Measurements from ENCODE around the gene LAMB4. TPM values are rescaled to one million over a fixed set of nuclear protein-coding genes. Genes with fewer than 3 reads are reported as not detected.

The LAMB4 gene
- total and polyA plus RNA-seq, 2 donors (not counting 1 experiment from before 2014, with no cell fraction given): not detected

GRCh38 chr7:108170251-108170650 is 40.1 kb upstream of the LAMB4 start:
- no peaks in the 10 kb centered on the region for H3K4me1 ChIP-seq (ENCODE audit: control insufficient read depth in 2 of 2, insufficient read depth in 2 of 2, low read length in 2 of 2)
- H3K4me2 ChIP-seq (replicated peaks; ENCODE audit: low read depth, low read length, poor library complexity, severe bottlenecking): no peak overlapping the region
- H4K20me1 ChIP-seq (ENCODE audit: control insufficient read depth, insufficient read depth, low read length, poor library complexity, severe bottlenecking): no peaks in the 10 kb centered on the region
- peaks cover 23% of the 10 kb centered on the region for H3K27me3 Mint-ChIP-seq
- no CpG with 5 or more reads among the region's 5 CpGs for WGBS (ENCODE audit: insufficient coverage)
- ATAC-seq (ENCODE audit: low read depth) (no peak), DNase-seq (no peak)
- no peak overlapping the region for H3K9ac ChIP-seq (ENCODE audit: low read length)
- H3K9me3 ChIP-seq (ENCODE audit: control extremely low read depth in 1 of 3, control insufficient read depth in 2 of 3, insufficient read depth in 1 of 3, low read length in 2 of 3): no peaks in the 10 kb centered on the region
- no peaks in the 10 kb centered on the region for H3K4me1 Mint-ChIP-seq
- H3K79me2 ChIP-seq (ENCODE audit: control insufficient read depth, insufficient read depth, low read length): no peaks in the 10 kb centered on the region
- H3K36me3 ChIP-seq (replicated peaks in 1 of 2; ENCODE audit: control extremely low read depth in 1 of 2, control insufficient read depth in 1 of 2, extremely low read depth in 1 of 2, insufficient read depth in 2 of 2, low read length in 1 of 2): no peaks in the 10 kb centered on the region
- intact Hi-C loops (cut with micrococcal nuclease): no loop called here
- no peak overlapping the region for H3K27ac Mint-ChIP-seq
- no peak overlapping the region for H3K4me3 Mint-ChIP-seq
- CTCF ChIA-PET: interaction anchor here (1.2 kb wide), 1 partner anchor 9 kb away, joined by 5 read pairs; no protein-coding TSS in a partner anchor
- H3K9me3 Mint-ChIP-seq (ENCODE audit: insufficient read depth): no peaks in the 10 kb centered on the region
- POLR2A ChIA-PET: no interaction called here
- TF ChIP-seq EZH2 (IDR thresholded peaks at IDR 0.05; ENCODE audit: borderline replicate concordance, insufficient read depth, low read depth, low read length, poor library complexity, severe bottlenecking): no peak
- no peak for TF ChIP-seq CTCF (IDR thresholded peaks at IDR 0.05)
- H3K27ac ChIP-seq (ENCODE audit: low read length in 2 of 2): no peak overlapping the region
- no peak overlapping the region for H2AFZ ChIP-seq (ENCODE audit: insufficient read depth, low read depth, low read length, poor library complexity, severe bottlenecking)
- H3K27me3 ChIP-seq (replicated peaks in 1 of 4; ENCODE audit: control extremely low read depth in 1 of 4, control insufficient read depth in 3 of 4, insufficient read depth in 4 of 4, low read length in 3 of 4): peaks cover 0 to 7% (median 1%) of the 10 kb centered on the region in 4 experiments
- H3K4me3 ChIP-seq (ENCODE audit: control extremely low read depth in 1 of 5, extremely low read depth in 1 of 5, insufficient read depth in 1 of 5, low read depth in 2 of 5, low read length in 4 of 5): no peak overlapping the region

- H3K4me1 Mint-ChIP-seq: no peaks in the 10 kb centered on the region
- Histone ChIP-seq H3K4me1 (ENCODE audit: control insufficient read depth in 2 of 2, insufficient read depth in 2 of 2, low read length in 2 of 2) (no peaks in the 10 kb centered on the region), H3K27me3 (replicated peaks in 1 of 4; ENCODE audit: control extremely low read depth in 1 of 4, control insufficient read depth in 3 of 4, insufficient read depth in 4 of 4, low read length in 3 of 4) (no peaks in the 10 kb centered on the region), H3K36me3 (replicated peaks in 1 of 2; ENCODE audit: control extremely low read depth in 1 of 2, control insufficient read depth in 1 of 2, extremely low read depth in 1 of 2, insufficient read depth in 2 of 2, low read length in 1 of 2) (no peaks in the 10 kb centered on the region), H4K20me1 (ENCODE audit: control insufficient read depth, insufficient read depth, low read length, poor library complexity, severe bottlenecking) (no peaks in the 10 kb centered on the region), H3K4me2 (replicated peaks; ENCODE audit: low read depth, low read length, poor library complexity, severe bottlenecking) (no peak overlapping the region), H3K79me2 (ENCODE audit: control insufficient read depth, insufficient read depth, low read length) (no peaks in the 10 kb centered on the region), H3K27ac (ENCODE audit: low read length in 2 of 2) (no peak overlapping the region), H3K9ac (ENCODE audit: low read length) (no peak overlapping the region), H2AFZ (ENCODE audit: insufficient read depth, low read depth, low read length, poor library complexity, severe bottlenecking) (no peak overlapping the region), H3K4me3 (ENCODE audit: control extremely low read depth in 1 of 5, extremely low read depth in 1 of 5, insufficient read depth in 1 of 5, low read depth in 2 of 5, low read length in 4 of 5) (no peak overlapping the region), H3K9me3 (ENCODE audit: control extremely low read depth in 1 of 3, control insufficient read depth in 2 of 3, insufficient read depth in 1 of 3, low read length in 2 of 3) (no peaks in the 10 kb centered on the region)
- CTCF ChIA-PET: interaction anchor here (0.9 kb wide), 1 partner anchor 10 kb away, joined by 4 read pairs; no protein-coding TSS in a partner anchor
- intact Hi-C loops (cut with micrococcal nuclease): no loop called here
- POLR2A ChIA-PET: no interaction called here
- no peak for TF ChIP-seq EZH2 (IDR thresholded peaks at IDR 0.05; ENCODE audit: borderline replicate concordance, insufficient read depth, low read depth, low read length, poor library complexity, severe bottlenecking)
- no peak for TF ChIP-seq CTCF (IDR thresholded peaks at IDR 0.05)
- H3K9me3 Mint-ChIP-seq (ENCODE audit: insufficient read depth): peaks cover 3% of the 10 kb centered on the region
- peaks cover 12% of the 10 kb centered on the region for H3K27me3 Mint-ChIP-seq
- 89% methylated on average over 3 of the region's 7 CpGs for WGBS (ENCODE audit: insufficient coverage)
- no peak for ATAC-seq (ENCODE audit: low read depth)
- no peak overlapping the region for H3K27ac Mint-ChIP-seq
- DNase-seq: no peak
- H3K4me3 Mint-ChIP-seq: no peak overlapping the region
Observed at GRCh38 chr7:108167460-108167859, 37.3 kb upstream of the LAMB4 start.
